CD4-positive, alpha-beta T cell treated with Interleukin-15 for 4 hours (primary cell): ENCODE results near the gene CALML4.
A peak's percentile ranks its signal among the peaks of the same experiment; 100 is the strongest.
"Not testable (repeated sequence)": the region's sequence is repeated elsewhere in the genome, so short reads cannot be mapped to it uniquely, and the experiment has no call there.

Experiments used
- DNase-seq: peaks from one replicate; pipeline ENCODE4 v3.0.0-alpha.2; 2020; ENCODE audit warnings: low spot score

CALML4 gene

GRCh38 chr15:68204776-68205557 is at the start of gene CALML4:
Gene CALML4, minus strand, starts transcription at chr15:68205332. Its CDS starts 85 bp downstream, at chr15:68205247.
- DNase-seq = no peak

GRCh38 chr15:68252925-68253534 is 47.9 kb upstream of the CALML4 start:
- peak; percentile 60 for DNase-seq

- DNase-seq = no peak
These were observed 44.1 kb upstream of the CALML4 start for GRCh38 chr15:68249058-68249713.

GRCh38 chr15:68244235-68244634 is 39.1 kb upstream of the CALML4 start:
- DNase-seq = no peak

GRCh38 chr15:68241088-68241935 is 36.2 kb upstream of the CALML4 start:
- no peak for DNase-seq

GRCh38 chr15:68239025-68239424 is 33.9 kb upstream of the CALML4 start:
- DNase-seq = no peak

GRCh38 chr15:68235022-68235421 is 29.9 kb upstream of the CALML4 start:
- DNase-seq = no peak

- DNase-seq = not testable (repeated sequence)
These were observed 29.4 kb upstream of the CALML4 start for GRCh38 chr15:68234520-68234919.

GRCh38 chr15:68234060-68234459 is 28.9 kb upstream of the CALML4 start:
- no peak for DNase-seq

- DNase-seq = no peak
These were observed 27.8 kb upstream of the CALML4 start for GRCh38 chr15:68232937-68233336.

GRCh38 chr15:68232449-68232848 is 27.3 kb upstream of the CALML4 start:
- no peak for DNase-seq

GRCh38 chr15:68231102-68231818 is 26.1 kb upstream of the CALML4 start:
- DNase-seq = no peak

- DNase-seq = no peak
These were observed 25.3 kb upstream of the CALML4 start for GRCh38 chr15:68230157-68231100.

GRCh38 chr15:68229386-68230156 is 24.4 kb upstream of the CALML4 start, which contains the start of gene CLN6:
Gene CLN6, minus strand, starts transcription at chr15:68229728. Its CDS starts 144 bp downstream, at chr15:68229584.
- peak; percentile 70 for DNase-seq

- no peak for DNase-seq
These were observed 23.8 kb upstream of the CALML4 start for GRCh38 chr15:68228971-68229385.

- no peak for DNase-seq
These were observed 23.2 kb upstream of the CALML4 start for GRCh38 chr15:68228143-68228970.

- DNase-seq = no peak
These were observed 22.6 kb upstream of the CALML4 start for GRCh38 chr15:68227643-68228142.

GRCh38 chr15:68225442-68225841 is 20.3 kb upstream of the CALML4 start:
- DNase-seq = not testable (repeated sequence)
